Mucosa of descending colon (tissue), 3 donors: ENCODE measurements around the gene LRP3. TPM values are rescaled to one million over a fixed set of nuclear protein-coding genes. Genes with fewer than 3 reads are reported as not detected.

Source experiments
- ATAC-seq: fragments of 200-7000 bp; cut with Tn5 transposase; one replicate; pipeline ENCODE4 v1.9.1; 2020; ENCODE audit warnings: mild to moderate bottlenecking, moderate library complexity
- DNase-seq, 3 donors: peaks; one replicate each; pipeline ENCODE4 v3.0.0-alpha.2; 2020
- H3K36me3 ChIP-seq: fragments of 200-600 bp; one replicate; pipeline ENCODE4 v1.8.0; 2021; ENCODE audit warnings: low read depth, mild to moderate bottlenecking
- H3K4me1 ChIP-seq: fragments of 200-600 bp; one replicate; pipeline ENCODE4 v1.8.0; 2021; ENCODE audit warnings: low read depth, mild to moderate bottlenecking
- H3K4me3 ChIP-seq: fragments of 200-600 bp; one replicate; pipeline ENCODE4 v1.8.0; 2021; ENCODE audit warnings: mild to moderate bottlenecking
- H3K9me3 ChIP-seq: fragments of 200-600 bp; one replicate; pipeline ENCODE4 v1.8.0; 2021; ENCODE audit warnings: mild to moderate bottlenecking
- CTCF ChIP-seq: fragments of 200-600 bp; IDR thresholded peaks from one replicate; pipeline ENCODE4 v1.8.0; 2022; ENCODE audit warnings: antibody characterized with exemption, mild to moderate bottlenecking
- intact Hi-C, 2 donors: fragments of 100-400 bp; cut with DNase I in 1 of 2; cut with micrococcal nuclease in 1 of 2; formaldehyde crosslinking; loops; one replicate each; pipeline versions ENCODE4 v1.11.0 to v1.11.1; 2022; cut with DNase I, micrococcal nuclease
- total RNA-seq, 3 donors: library from RNA; stranded (reverse); fragmentation: NEBNext Ultra II Directional in 2 of 3; extraction: Animal tissue kit (Norgen Biotek cat#: 25700) in 2 of 3; gene quantifications; one replicate each; pipeline versions ENCODE4 v1.2.1 to v1.2.4, GENCODE V29; 2021 to 2023
- donor health status: DM: no; HTN: no; CAD: no; lungs with moderate emphysema.
- donor health status: DM: no; HTN: no; CAD: no.
- donor health status: DM: no; HTN: yes; CAD: no.

LRP3 gene
- total RNA-seq, 3 donors from 2014 or later: 6.2 to 26.2 (median 7.4) TPM

GRCh38 chr19:33238481-33239149 lies 44.5 kb downstream of the LRP3 start:
- ATAC-seq (no peak), DNase-seq (peak in 1 of 3 donors; percentile 16)
- H3K4me1 ChIP-seq: peaks cover 13% of the 10 kb centered on the region
- intact Hi-C loops: loop anchor here in 1 of 2 donors (5.0 kb wide), 1 partner anchor 64 kb away; the partner anchor contains the start of gene CEBPA
- no peak for TF ChIP-seq CTCF
- no peak overlapping the region for H3K4me3 ChIP-seq
- no peaks in the 10 kb centered on the region for H3K9me3 ChIP-seq
- H3K36me3 ChIP-seq: no peaks in the 10 kb centered on the region

- DNase-seq (peak in 1 of 3 donors; percentile 13), ATAC-seq (no peak)
- TF ChIP-seq CTCF: no peak
- H3K9me3 ChIP-seq: no peaks in the 10 kb centered on the region
- H3K4me3 ChIP-seq: no peak overlapping the region
- no peaks in the 10 kb centered on the region for H3K36me3 ChIP-seq
- intact Hi-C loops: loop anchor here in 1 of 2 donors (5.0 kb wide), 1 partner anchor 63 kb away; the partner anchor contains the start of gene CEBPA
- H3K4me1 ChIP-seq: peaks cover 13% of the 10 kb centered on the region
These were observed 45.3 kb downstream of the LRP3 start for GRCh38 chr19:33239223-33239975.

DNA sequence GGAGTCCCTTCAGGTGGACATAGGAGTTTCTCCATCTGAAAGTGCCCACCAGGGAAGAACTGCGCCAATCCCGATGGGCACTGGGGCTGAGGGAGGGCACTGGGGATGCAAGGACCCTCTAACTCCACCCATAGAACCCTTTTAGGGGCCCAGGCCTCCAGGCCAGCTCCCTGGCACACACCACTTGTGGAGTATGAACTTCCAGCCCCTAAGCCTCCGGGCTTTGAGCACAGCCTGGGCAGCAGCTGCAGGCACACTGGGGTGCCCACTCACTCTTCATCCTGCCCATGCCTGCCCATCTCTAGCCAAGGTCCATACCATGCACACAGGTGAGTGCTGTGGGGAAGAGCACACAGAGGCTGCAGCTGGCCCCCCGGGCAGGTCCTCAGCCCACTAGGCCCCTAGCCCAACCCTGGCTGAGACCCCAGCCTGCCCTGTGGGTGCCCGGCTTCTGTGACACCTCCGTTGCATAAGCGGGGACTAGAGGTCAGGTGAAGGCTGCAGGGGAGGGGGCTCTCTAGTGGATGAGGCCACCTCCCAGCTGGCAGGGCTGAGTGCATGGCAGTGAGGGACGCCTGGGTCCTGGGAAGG lies 46.1 kb downstream of the LRP3 start:
- peaks cover 1% of the 10 kb centered on the region for H3K9me3 ChIP-seq
- peaks cover 13% of the 10 kb centered on the region for H3K4me1 ChIP-seq
- intact Hi-C loops: loop anchor here (5.0 kb wide), 2 partner anchors 162 to 167 kb away; no protein-coding TSS in a partner anchor
- no peaks in the 10 kb centered on the region for H3K36me3 ChIP-seq
- ATAC-seq (no peak), DNase-seq (peak in 1 of 3 donors; percentile 29)
- H3K4me3 ChIP-seq: no peak overlapping the region
- TF ChIP-seq CTCF: no peak

- Histone ChIP-seq H3K9me3 (peaks cover 9% of the 10 kb centered on the region), H3K4me1 (peaks cover 11% of the 10 kb centered on the region), H3K4me3 (no peak overlapping the region), H3K36me3 (no peaks in the 10 kb centered on the region)
- ATAC-seq (peak; percentile 41), DNase-seq (peak in 2 of 3 donors; percentile 28 to 47)
- no peak for TF ChIP-seq CTCF
- intact Hi-C loops: loop anchor here (5.0 kb wide), 2 partner anchors 161 to 166 kb away; no protein-coding TSS in a partner anchor
These were observed 47.0 kb downstream of the LRP3 start for GRCh38 chr19:33241091-33241529.

DNA sequence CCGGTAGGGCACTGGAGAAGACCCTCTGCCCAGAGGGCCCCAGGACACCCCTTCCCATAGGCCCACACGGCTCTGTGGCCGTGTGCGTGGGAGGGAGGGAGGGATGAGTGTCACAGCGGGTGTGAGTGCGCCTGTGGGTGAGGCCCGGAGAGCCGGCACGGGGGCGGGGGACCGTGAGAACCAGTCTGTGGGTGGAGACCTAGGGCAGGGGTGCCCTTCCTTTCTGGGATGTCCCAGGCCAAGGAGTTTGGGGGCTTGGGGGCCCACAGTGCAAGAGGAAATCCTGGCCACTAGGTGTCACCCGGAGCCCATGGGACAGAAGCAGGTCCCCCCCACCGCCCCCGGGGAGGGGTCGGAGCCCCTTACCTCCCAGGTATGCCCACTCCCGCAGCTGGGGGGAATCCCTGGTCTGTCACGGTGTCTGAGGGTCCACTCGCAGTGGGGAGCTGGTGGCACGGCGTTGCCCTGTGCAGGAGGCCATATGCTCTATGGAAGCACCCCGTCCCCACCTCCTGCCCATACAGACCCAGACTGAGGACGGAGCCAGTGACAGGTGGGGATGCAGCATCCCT lies 47.5 kb downstream of the LRP3 start:
- no peak overlapping the region for H3K4me3 ChIP-seq
- ATAC-seq (peak; percentile 63), DNase-seq (peak; percentile 53 to 65 (median 59))
- peaks cover 9% of the 10 kb centered on the region for H3K9me3 ChIP-seq
- H3K36me3 ChIP-seq: no peaks in the 10 kb centered on the region
- intact Hi-C loops: loop anchor here (5.0 kb wide), 2 partner anchors 161 to 166 kb away; no protein-coding TSS in a partner anchor
- TF ChIP-seq CTCF: peak; percentile 49
- peaks cover 11% of the 10 kb centered on the region for H3K4me1 ChIP-seq
